ENCODE results near the gene CAMK2D.

The CAMK2D gene

DNA sequence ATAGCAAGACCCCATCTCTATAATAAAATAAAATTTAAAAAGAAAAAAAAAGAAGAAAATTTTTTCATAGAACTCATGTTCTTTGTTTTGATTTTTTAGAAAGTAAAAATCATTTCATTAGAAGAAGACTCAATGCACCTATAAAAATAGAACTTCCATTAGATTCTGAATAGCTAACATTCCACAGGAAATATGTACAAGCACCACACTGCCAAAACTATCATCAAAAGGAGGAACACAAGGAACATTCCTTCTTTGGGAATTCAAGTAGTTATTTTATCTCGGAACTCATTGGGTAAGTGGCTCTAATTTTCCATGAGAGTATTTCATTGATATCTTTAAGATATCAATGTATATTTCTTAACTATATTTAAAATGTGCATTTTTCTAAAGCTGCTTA lies 157.6 kb downstream of the CAMK2D start:
- TF ChIP-seq SIN3A (IDR thresholded peaks at IDR 0.05; ENCODE audit: borderline replicate concordance, insufficient read depth, low read length): no peak

GRCh38 chr4:113602646-113603228 lies 158.8 kb downstream of the CAMK2D start:
- TF ChIP-seq FOXP2 (optimal IDR thresholded peaks at IDR 0.05; ENCODE audit: borderline replicate concordance, extremely low read depth, extremely low read length, insufficient read depth) (no peak), POLR2AphosphoS5 (IDR thresholded peaks at IDR 0.05; ENCODE audit: low read depth, low read length) (no peak), SIN3A (IDR thresholded peaks at IDR 0.05; ENCODE audit: borderline replicate concordance, insufficient read depth, low read length) (no peak), REST (IDR thresholded peaks at IDR 0.05; ENCODE audit: insufficient read depth in 1 of 2, low read depth in 2 of 2, low read length in 2 of 2) (no peak), TAF1 (IDR thresholded peaks at IDR 0.05; ENCODE audit: borderline replicate concordance, insufficient read depth, low read length) (no peak)

- TF ChIP-seq FOXP2 (optimal IDR thresholded peaks at IDR 0.05; ENCODE audit: borderline replicate concordance, extremely low read depth, extremely low read length, insufficient read depth) (no peak), SIN3A (IDR thresholded peaks at IDR 0.05; ENCODE audit: borderline replicate concordance, insufficient read depth, low read length) (no peak), TAF1 (IDR thresholded peaks at IDR 0.05; ENCODE audit: borderline replicate concordance, insufficient read depth, low read length) (no peak), REST (IDR thresholded peaks at IDR 0.05; ENCODE audit: insufficient read depth in 1 of 2, low read depth in 2 of 2, low read length in 2 of 2) (no peak)
Measured at GRCh38 chr4:113601636-113602035, 159.9 kb downstream of the CAMK2D start.

DNA sequence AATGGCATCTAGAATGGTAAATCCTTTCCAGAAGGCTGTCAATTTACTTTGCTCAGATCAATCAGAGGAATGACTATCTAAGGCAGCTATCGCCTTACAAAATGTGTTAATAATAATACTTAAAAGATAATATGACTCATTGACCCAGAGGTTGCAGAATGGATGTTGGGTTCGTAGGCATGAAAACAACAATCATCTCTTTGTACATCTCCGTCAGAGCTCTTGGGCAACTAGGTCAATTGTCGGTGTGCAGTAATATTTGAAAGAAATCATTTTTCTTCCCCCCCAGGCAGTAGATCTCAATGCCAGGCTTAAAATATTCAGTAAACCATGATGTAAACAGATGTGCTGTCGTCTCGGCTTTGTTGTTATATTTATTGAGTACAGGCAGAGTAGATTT lies 165.1 kb downstream of the CAMK2D start:
- no peak for TF ChIP-seq SIN3A (IDR thresholded peaks at IDR 0.05; ENCODE audit: borderline replicate concordance, insufficient read depth, low read length)
- TF ChIP-seq POLR2AphosphoS5 (IDR thresholded peaks at IDR 0.05; ENCODE audit: low read depth, low read length): no peak
- no peak for TF ChIP-seq TAF1 (IDR thresholded peaks at IDR 0.05; ENCODE audit: borderline replicate concordance, insufficient read depth, low read length)
- no peak for TF ChIP-seq FOXP2 (optimal IDR thresholded peaks at IDR 0.05; ENCODE audit: borderline replicate concordance, extremely low read depth, extremely low read length, insufficient read depth)
- no peak for TF ChIP-seq REST (IDR thresholded peaks at IDR 0.05; ENCODE audit: insufficient read depth in 1 of 2, low read depth in 2 of 2, low read length in 2 of 2)

DNA sequence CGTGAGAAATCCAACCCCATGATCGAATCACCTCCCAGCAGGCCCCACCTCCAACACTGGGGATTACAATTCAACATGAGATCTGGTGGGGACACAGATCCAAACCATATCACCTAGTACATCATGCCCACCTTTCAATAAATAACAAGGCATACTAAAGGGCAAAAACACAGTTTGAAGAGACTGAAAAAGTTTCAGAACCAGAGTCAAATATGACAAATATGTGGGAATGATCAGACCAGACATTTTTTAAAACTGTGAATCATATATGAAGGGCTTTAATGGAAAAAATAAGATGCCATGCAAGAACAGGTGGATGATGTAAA lies 167.3 kb downstream of the CAMK2D start:
- TF ChIP-seq TAF1 (IDR thresholded peaks at IDR 0.05; ENCODE audit: borderline replicate concordance, insufficient read depth, low read length) (no peak), SIN3A (IDR thresholded peaks at IDR 0.05; ENCODE audit: borderline replicate concordance, insufficient read depth, low read length) (no peak), POLR2AphosphoS5 (IDR thresholded peaks at IDR 0.05; ENCODE audit: low read depth, low read length) (no peak), FOXP2 (optimal IDR thresholded peaks at IDR 0.05; ENCODE audit: borderline replicate concordance, extremely low read depth, extremely low read length, insufficient read depth) (no peak)

- no peak for TF ChIP-seq TAF1 (IDR thresholded peaks at IDR 0.05; ENCODE audit: borderline replicate concordance, insufficient read depth, low read length)
- TF ChIP-seq POLR2AphosphoS5 (IDR thresholded peaks at IDR 0.05; ENCODE audit: low read depth, low read length): no peak
- no peak for TF ChIP-seq REST (IDR thresholded peaks at IDR 0.05; ENCODE audit: insufficient read depth in 1 of 2, low read depth in 2 of 2, low read length in 2 of 2)
- TF ChIP-seq FOXP2 (optimal IDR thresholded peaks at IDR 0.05; ENCODE audit: borderline replicate concordance, extremely low read depth, extremely low read length, insufficient read depth): no peak
- TF ChIP-seq SIN3A (IDR thresholded peaks at IDR 0.05; ENCODE audit: borderline replicate concordance, insufficient read depth, low read length): no peak
Measured at GRCh38 chr4:113593400-113594230, 167.9 kb downstream of the CAMK2D start.

Measured in PFSK-1 (cell line).